ENCODE measurements around the gene EDEM3.

GRCh38 chr1:184647471-184647870 lies 107.2 kb downstream of the EDEM3 start:
- TF ChIP-seq, protein P1, sequence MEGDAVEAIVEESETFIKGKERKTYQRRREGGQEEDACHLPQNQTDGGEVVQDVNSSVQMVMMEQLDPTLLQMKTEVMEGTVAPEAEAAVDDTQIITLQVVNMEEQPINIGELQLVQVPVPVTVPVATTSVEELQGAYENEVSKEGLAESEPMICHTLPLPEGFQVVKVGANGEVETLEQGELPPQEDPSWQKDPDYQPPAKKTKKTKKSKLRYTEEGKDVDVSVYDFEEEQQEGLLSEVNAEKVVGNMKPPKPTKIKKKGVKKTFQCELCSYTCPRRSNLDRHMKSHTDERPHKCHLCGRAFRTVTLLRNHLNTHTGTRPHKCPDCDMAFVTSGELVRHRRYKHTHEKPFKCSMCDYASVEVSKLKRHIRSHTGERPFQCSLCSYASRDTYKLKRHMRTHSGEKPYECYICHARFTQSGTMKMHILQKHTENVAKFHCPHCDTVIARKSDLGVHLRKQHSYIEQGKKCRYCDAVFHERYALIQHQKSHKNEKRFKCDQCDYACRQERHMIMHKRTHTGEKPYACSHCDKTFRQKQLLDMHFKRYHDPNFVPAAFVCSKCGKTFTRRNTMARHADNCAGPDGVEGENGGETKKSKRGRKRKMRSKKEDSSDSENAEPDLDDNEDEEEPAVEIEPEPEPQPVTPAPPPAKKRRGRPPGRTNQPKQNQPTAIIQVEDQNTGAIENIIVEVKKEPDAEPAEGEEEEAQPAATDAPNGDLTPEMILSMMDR (IDR thresholded peaks at IDR 0.05), result no peak
- no peak for TF ChIP-seq POLR2A (IDR thresholded peaks at IDR 0.05)

All from breast epithelium (tissue), 3 donors.